IMR-90 (cell line): ENCODE results near the gene S100A4. TPM values are rescaled to one million over a fixed set of nuclear protein-coding genes. Genes with fewer than 3 reads are reported as not detected.
"Not testable (repeated sequence)": the region's sequence is repeated elsewhere in the genome, so short reads cannot be mapped to it uniquely, and the experiment has no call there.

ENCODE experiments used
- ATAC-seq: fragments of 200-7000 bp; cut with Tn5 transposase; 2 replicates; pipeline ENCODE4 v1.9.1; 2020; ENCODE audit warnings: low read depth, mild to moderate bottlenecking, moderate library complexity
- BruUV-seq: library from RNA; stranded (reverse); fragments of 400-500 nt; replicated peaks from 2 replicates; lab custom pipeline; 2021; lab: Mats Ljungman, UMichigan
- CTCF ChIA-PET: fragments of 300-600 bp; formaldehyde crosslinking; extraction: SDS; loops from one replicate; lab custom pipeline; 2021; ENCODE audit warnings: antibody characterized with exemption; lab: Yijun Ruan, JAX
- POLR2A ChIA-PET: fragments of 300-600 bp; sonication (Branson Sonifier 250); formaldehyde crosslinking; loops from one replicate; lab custom pipeline; 2022; ENCODE audit warnings: antibody characterized with exemption; ENCODE audit not compliant: unreplicated experiment; lab: Charles Lee
- DNase-seq: peaks from one replicate; pipeline ENCODE4 v3.0.0; 2013
- H2AFZ ChIP-seq: replicated peaks from 2 replicates; pipeline ENCODE3; 2013; ENCODE audit warnings: low read length, mild to moderate bottlenecking; ENCODE audit not compliant: poor library complexity
- H2AK5ac ChIP-seq: 2 replicates; pipeline ENCODE4 v1.6.1; 2013; ENCODE audit warnings: low read depth, low read length, inconsistent platforms
- H2AK9ac ChIP-seq: replicated peaks from 2 replicates; pipeline ENCODE3; 2013; ENCODE audit warnings: mild to moderate bottlenecking, low read depth, low read length, moderate library complexity; ENCODE audit not compliant: poor library complexity
- H2BK120ac ChIP-seq: 2 replicates; pipeline ENCODE4 v1.6.1; 2013; ENCODE audit warnings: low read depth, low read length, inconsistent platforms
- H2BK15ac ChIP-seq: 3 replicates; pipeline ENCODE4 v1.6.1; 2013; ENCODE audit warnings: low read depth, low read length, inconsistent platforms
- H2BK20ac ChIP-seq: 2 replicates; pipeline ENCODE4 v1.6.1; 2013; ENCODE audit warnings: low read depth, mild to moderate bottlenecking, inconsistent platforms, low read length, moderate library complexity
- H2BK5ac ChIP-seq: 2 replicates; pipeline ENCODE4 v1.6.1; 2013; ENCODE audit warnings: mild to moderate bottlenecking, low read depth, low read length, inconsistent platforms; ENCODE audit not compliant: poor library complexity, severe bottlenecking
- H3K14ac ChIP-seq: replicated peaks from 2 replicates; pipeline ENCODE4 v1.6.1; 2013; ENCODE audit warnings: low read depth, low read length, inconsistent platforms
- H3K18ac ChIP-seq: 2 replicates; pipeline ENCODE4 v1.6.1; 2013; ENCODE audit warnings: low read depth, low read length, control low read depth
- H3K23ac ChIP-seq: 2 replicates; pipeline ENCODE4 v1.6.1; 2013; ENCODE audit warnings: low read depth, low read length, inconsistent platforms
- H3K27ac ChIP-seq: 2 replicates; pipeline ENCODE4 v1.5.1; 2013; ENCODE audit warnings: mild to moderate bottlenecking, control low read depth, low read length; ENCODE audit not compliant: insufficient read depth
- H3K27me3 ChIP-seq: 2 replicates; pipeline ENCODE4 v1.6.1; 2013; ENCODE audit warnings: low read length; ENCODE audit not compliant: control insufficient read depth, insufficient read depth
- H3K36me3 ChIP-seq: 2 replicates; pipeline ENCODE4 v1.6.1; 2013; ENCODE audit warnings: low read length, mixed read lengths; ENCODE audit not compliant: control insufficient read depth, insufficient read depth
- H3K4ac ChIP-seq: 2 replicates; pipeline ENCODE4 v1.6.1; 2013; ENCODE audit warnings: low read depth, low read length, inconsistent platforms
- H3K4me1 ChIP-seq: 2 replicates; pipeline ENCODE4 v1.6.1; 2013; ENCODE audit warnings: low read length, mixed read lengths; ENCODE audit not compliant: control insufficient read depth, insufficient read depth
- H3K4me2 ChIP-seq: 2 replicates; pipeline ENCODE4 v1.6.1; 2013; ENCODE audit warnings: low read depth, mild to moderate bottlenecking, control low read depth, low read length, moderate library complexity
- H3K4me3 ChIP-seq: 2 replicates; pipeline ENCODE4 v1.5.1; 2013; ENCODE audit warnings: low read depth, mild to moderate bottlenecking, control low read depth, low read length, moderate library complexity; ENCODE audit not compliant: insufficient read depth
- H3K56ac ChIP-seq: 2 replicates; pipeline ENCODE4 v1.6.1; 2013; ENCODE audit warnings: low read length, inconsistent platforms; ENCODE audit not compliant: insufficient read depth; ENCODE audit errors: extremely low read depth
- H3K79me1 ChIP-seq, 2 experiments: 2 replicates each; pipeline ENCODE4 v1.6.1; 2013; ENCODE audit warnings: low read length in 2 of 2, inconsistent platforms in 1 of 2, low read depth in 1 of 2
- H3K9ac ChIP-seq: 2 replicates; pipeline ENCODE4 v1.6.1; 2013; ENCODE audit warnings: low read depth, low read length, control low read depth
- H3K9me1 ChIP-seq: 2 replicates; pipeline ENCODE4 v1.6.1; 2013; ENCODE audit warnings: low read length, inconsistent platforms; ENCODE audit not compliant: insufficient read depth
- H3K9me3 ChIP-seq: 2 replicates; pipeline ENCODE4 v1.6.1; 2013; ENCODE audit warnings: low read length; ENCODE audit not compliant: control insufficient read depth, insufficient read depth
- H4K20me1 ChIP-seq: 2 replicates; pipeline ENCODE4 v1.6.1; 2013; ENCODE audit warnings: low read length, inconsistent platforms; ENCODE audit not compliant: insufficient read depth
- H4K5ac ChIP-seq: 2 replicates; pipeline ENCODE4 v1.6.1; 2013; ENCODE audit warnings: mild to moderate bottlenecking, low read depth, low read length, control low read depth
- H4K8ac ChIP-seq, 2 experiments: 2 replicates each; pipeline ENCODE4 v1.6.1; 2013; ENCODE audit warnings: low read depth in 2 of 2, low read length in 2 of 2, control low read depth in 1 of 2, inconsistent platforms in 1 of 2
- H4K91ac ChIP-seq: 2 replicates; pipeline ENCODE4 v1.6.1; 2013; ENCODE audit warnings: low read depth, low read length, inconsistent platforms; ENCODE audit not compliant: insufficient read depth
- WGBS, 2 experiments: methylation state at CpG; one replicate each; pipeline versions ENCODE4 v1.1.5 to v1.1.7; 2013; ENCODE audit warnings: missing lambda C conversion rate in 2 of 2; ENCODE audit not compliant: insufficient read length in 1 of 2; ENCODE audit errors: extremely low coverage in 2 of 2; 5-methylcytosine and 5-hydroxymethylcytosine counted together
- dilution Hi-C: fragments of 300-500 bp; cut with HindIII; formaldehyde crosslinking; loops from one replicate; pipeline ENCODE4 v1.14.3; 2018; ENCODE audit warnings: low sequenced_read_pairs; ENCODE audit not compliant: unreplicated experiment
- in situ Hi-C: fragments of 300-500 bp; cut with MboI; formaldehyde crosslinking; loops from 3 replicates; pipeline ENCODE4 v1.14.3; 2019; ENCODE audit warnings: low sequenced_read_pairs, inconsistent platforms, mixed read lengths
- intact Hi-C: fragments of 100-400 bp; cut with micrococcal nuclease; formaldehyde crosslinking; loops from 2 replicates; pipeline ENCODE4 v1.10.0; 2022
- polyA plus RNA-seq, 3 experiments: library from polyadenylated mRNA; depleted of rRNA; stranded (reverse); fragments of >200 nt; gene quantifications; 2 replicates each; pipeline ENCODE4 v1.2.3, GENCODE V29; 2012; ENCODE audit warnings: low replicate concordance in 1 of 3
- total RNA-seq: library from RNA; depleted of rRNA; stranded (reverse); fragments of >200 nt; gene quantifications from 2 replicates; pipeline ENCODE4 v1.2.3, GENCODE V29; 2012

S100A4 gene
- total and polyA plus RNA-seq, 2 of the 4 experiments (the other 2 are of a cell fraction), result 5.6 to 16.6 TPM

GRCh38 chr1:153522353-153523048 lies 23.1 kb downstream of the S100A4 start:
- DNase-seq, dilution Hi-C loops: not testable (repeated sequence)
- WGBS, 2 experiments, result 85% methylated on average over 5 of the region's 14 CpGs; no CpG with 5 or more reads in 1 of the 2 experiments

GRCh38 chr1:153521808-153522207 lies 23.8 kb downstream of the S100A4 start:
- H3K4me3 ChIP-seq, H3K9me3 ChIP-seq, BruUV-seq, in situ Hi-C loops, H2AFZ ChIP-seq, intact Hi-C loops, ATAC-seq, H3K79me1 ChIP-seq, H3K14ac ChIP-seq, H3K56ac ChIP-seq, H2BK5ac ChIP-seq, H2BK20ac ChIP-seq, H3K9ac ChIP-seq, H4K8ac ChIP-seq, H3K36me3 ChIP-seq, H3K27me3 ChIP-seq, DNase-seq, H2BK15ac ChIP-seq, dilution Hi-C loops, H3K27ac ChIP-seq, H3K4ac ChIP-seq, H4K20me1 ChIP-seq, H4K91ac ChIP-seq, H2AK9ac ChIP-seq, POLR2A ChIA-PET, H2BK120ac ChIP-seq, H3K23ac ChIP-seq, H2AK5ac ChIP-seq, H3K4me2 ChIP-seq, H3K18ac ChIP-seq, H4K5ac ChIP-seq: not testable (repeated sequence)
- 95% methylated on average over 4 of the region's 37 CpGs; no CpG with 5 or more reads in 1 of the 2 experiments for WGBS, 2 experiments
- 0 out of 2 replicates have a peak, but pooled peaks cover 10% of the 10 kb centered on the region for H3K9me1 ChIP-seq
- peaks cover 10% of the 10 kb centered on the region for H3K4me1 ChIP-seq
- CTCF ChIA-PET, result interaction anchor here (0.6 to 2.3 kb wide), 2 partner anchors 11 to 34 kb away, joined by 5 to 8 read pairs; no protein-coding TSS in a partner anchor

More at GRCh38 chr1:153522353-153523048, 23.1 kb downstream of the S100A4 start:
- ATAC-seq, H3K27ac ChIP-seq, H3K9me3 ChIP-seq, H3K56ac ChIP-seq, H3K18ac ChIP-seq, intact Hi-C loops, H4K8ac ChIP-seq, H4K5ac ChIP-seq, H2BK15ac ChIP-seq, H2BK120ac ChIP-seq, H3K4me2 ChIP-seq, BruUV-seq, H3K23ac ChIP-seq, H3K79me1 ChIP-seq, H4K91ac ChIP-seq, H2AK5ac ChIP-seq, H2BK20ac ChIP-seq, POLR2A ChIA-PET, H3K4me3 ChIP-seq, H2AK9ac ChIP-seq, H3K14ac ChIP-seq, H3K9ac ChIP-seq, H4K20me1 ChIP-seq, H2BK5ac ChIP-seq, H3K4ac ChIP-seq, H3K36me3 ChIP-seq, CTCF ChIA-PET, H3K27me3 ChIP-seq, in situ Hi-C loops, H2AFZ ChIP-seq: not testable (repeated sequence)
- H3K4me1 ChIP-seq, result peaks cover 14% of the 10 kb centered on the region
- 0 out of 2 replicates have a peak, but pooled peaks cover 10% of the 10 kb centered on the region for H3K9me1 ChIP-seq
